Esophagus squamous epithelium (tissue), 5 donors: ENCODE measurements around the gene SHISAL1. TPM values are rescaled to one million over a fixed set of nuclear protein-coding genes. Genes with fewer than 3 reads are reported as not detected.

Experiments
- DNase-seq: peaks from one replicate; lab custom pipeline; 2025; lab: John Stamatoyannopoulos, UW
- H3K27ac ChIP-seq, 4 donors: fragments of 200-600 bp; sonication (generic); one replicate each; pipeline ENCODE4 v1.5.1; 2016 to 2019; ENCODE audit warnings: mild to moderate bottlenecking in 1 of 4
- H3K27me3 ChIP-seq, 4 donors: fragments of 200-600 bp; sonication (generic); 1 replicate in 3 of 4; 2 replicates in 1 of 4; pipeline versions ENCODE4 v1.5.1 to v1.6.0; 2017 to 2021; ENCODE audit warnings: antibody characterized with exemption in 1 of 4
- H3K36me3 ChIP-seq, 3 donors: fragments of 200-600 bp; sonication (generic); one replicate each; pipeline ENCODE4 v1.5.1; 2016 to 2019
- H3K4me1 ChIP-seq, 3 donors: fragments of 200-600 bp; sonication (generic); one replicate each; pipeline ENCODE4 v1.5.1; 2017 to 2019
- H3K4me3 ChIP-seq, 4 donors: fragments of 200-600 bp; sonication (generic); 1 replicate in 3 of 4; 2 replicates in 1 of 4; pipeline ENCODE4 v1.5.1; 2016 to 2019; ENCODE audit warnings: mild to moderate bottlenecking in 2 of 4, moderate library complexity in 1 of 4
- H3K9me3 ChIP-seq, 3 donors: fragments of 200-600 bp; sonication (generic); one replicate each; pipeline ENCODE4 v1.5.1; 2016 to 2019
- CTCF ChIP-seq, 6 experiments: fragments of 450-650 bp in 4 of 6; fragments of 200-600 bp in 2 of 6; sonication (generic) in 2 of 6; IDR thresholded peaks; one replicate each; pipeline ENCODE4 v1.5.1; 2016 to 2019; ENCODE audit warnings: antibody characterized with exemption in 6 of 6, mild to moderate bottlenecking in 4 of 6, moderate library complexity in 4 of 6
- POLR2A ChIP-seq, 4 donors: fragments of 450-650 bp; IDR thresholded peaks; one replicate each; pipeline ENCODE4 v1.6.1; 2017; ENCODE audit warnings: antibody characterized with exemption in 4 of 4, mild to moderate bottlenecking in 4 of 4, moderate library complexity in 3 of 4
- WGBS, 2 donors: methylation state at CpG; one replicate each; pipeline ENCODE4 v1.1.5; 2018; 5-methylcytosine and 5-hydroxymethylcytosine counted together
- intact Hi-C: fragments of 100-400 bp; cut with DNase I; formaldehyde crosslinking; loops from one replicate; pipeline ENCODE4 v1.15.0; 2022
- total RNA-seq, 4 donors: library from RNA; depleted of rRNA; stranded (reverse); fragments of >200 nt; gene quantifications; one replicate each; pipeline ENCODE4 v1.1.0, GENCODE V29; 2016
- donor health status: DM: yes; HTN: yes; CAD: no.

The SHISAL1 gene
- total RNA-seq, 4 donors from 2014 or later: 0.08 to 1.3 (median 0.31) TPM

GRCh38 chr22:44340271-44341239 is 27.8 kb upstream of the SHISAL1 start:
- peaks cover 3 to 29% (median 8%) of the 10 kb centered on the region in 3 donors for H3K4me1 ChIP-seq
- whole genome bisulfite sequencing, 2 donors: 35 to 73% methylated on average over 3 to 8 of the region's 21 CpGs
- no peaks in the 10 kb centered on the region for H3K9me3 ChIP-seq
- intact Hi-C loops: no loop called here
- H3K27me3 ChIP-seq: peaks cover 0 to 91% (median 0%) of the 10 kb centered on the region in 4 donors
- no peak overlapping the region for H3K27ac ChIP-seq
- DNase-seq: no peak
- H3K4me3 ChIP-seq: no peak overlapping the region
- no peaks in the 10 kb centered on the region for H3K36me3 ChIP-seq
- TF ChIP-seq POLR2A (IDR thresholded peaks at IDR 0.05) (no peak), CTCF (IDR thresholded peaks at IDR 0.05) (no peak)

- H3K9me3 ChIP-seq: no peaks in the 10 kb centered on the region
- 86% methylated on average over 1 of the region's 2 CpGs; no CpG with 5 or more reads in 1 of the 2 donors for WGBS, 2 donors
- TF ChIP-seq CTCF (IDR thresholded peaks at IDR 0.05): no peak
- no peak for TF ChIP-seq POLR2A (IDR thresholded peaks at IDR 0.05)
- DNase-seq: no peak
- no peaks in the 10 kb centered on the region for H3K36me3 ChIP-seq
- H3K27ac ChIP-seq: no peak overlapping the region
- intact Hi-C loops: no loop called here
- H3K4me1 ChIP-seq: peaks cover 3 to 29% (median 8%) of the 10 kb centered on the region in 3 donors
- H3K4me3 ChIP-seq: no peak overlapping the region
- H3K27me3 ChIP-seq: peaks cover 0 to 81% (median 0%) of the 10 kb centered on the region in 4 donors
Measured at GRCh38 chr22:44338906-44339305, 26.2 kb upstream of the SHISAL1 start.

- no peaks in the 10 kb centered on the region for H3K36me3 ChIP-seq
- H3K4me1 ChIP-seq: peaks cover 3 to 29% (median 8%) of the 10 kb centered on the region in 3 donors
- no peaks in the 10 kb centered on the region for H3K9me3 ChIP-seq
- H3K27ac ChIP-seq: no peak overlapping the region
- 70% methylated on average over 3 of the region's 8 CpGs; no CpG with 5 or more reads in 1 of the 2 donors for WGBS, 2 donors
- H3K4me3 ChIP-seq: no peak overlapping the region
- H3K27me3 ChIP-seq: peaks cover 0 to 82% (median 0%) of the 10 kb centered on the region in 4 donors
- DNase-seq: no peak
- intact Hi-C loops: no loop called here
- TF ChIP-seq CTCF (IDR thresholded peaks at IDR 0.05) (no peak), POLR2A (IDR thresholded peaks at IDR 0.05) (no peak)
Measured at GRCh38 chr22:44338177-44338810, 25.5 kb upstream of the SHISAL1 start.

GRCh38 chr22:44337678-44338004 is 24.9 kb upstream of the SHISAL1 start:
- H3K4me1 ChIP-seq: peaks cover 3 to 29% (median 8%) of the 10 kb centered on the region in 3 donors
- peaks cover 0 to 83% (median under 1%) of the 10 kb centered on the region in 4 donors for H3K27me3 ChIP-seq
- H3K9me3 ChIP-seq: no peaks in the 10 kb centered on the region
- no peak overlapping the region for H3K4me3 ChIP-seq
- TF ChIP-seq CTCF (IDR thresholded peaks at IDR 0.05) (no peak), POLR2A (IDR thresholded peaks at IDR 0.05) (no peak)
- no peak for DNase-seq
- WGBS, 2 donors: 3% methylated on average over 11 of the region's 13 CpGs; no CpG with 5 or more reads in 1 of the 2 donors
- no peak overlapping the region for H3K27ac ChIP-seq
- intact Hi-C loops: no loop called here
- H3K36me3 ChIP-seq: no peaks in the 10 kb centered on the region
